ENCODE data around the gene FAU. TPM values are rescaled to one million over a fixed set of nuclear protein-coding genes. Genes with fewer than 3 reads are reported as not detected.

FAU gene
- total and polyA plus RNA-seq, 9 of the 15 experiments (the other 6 are each of a cell fraction or from before 2014, with no cell fraction given) = 433 to 1,827 (median 942) TPM

DNA sequence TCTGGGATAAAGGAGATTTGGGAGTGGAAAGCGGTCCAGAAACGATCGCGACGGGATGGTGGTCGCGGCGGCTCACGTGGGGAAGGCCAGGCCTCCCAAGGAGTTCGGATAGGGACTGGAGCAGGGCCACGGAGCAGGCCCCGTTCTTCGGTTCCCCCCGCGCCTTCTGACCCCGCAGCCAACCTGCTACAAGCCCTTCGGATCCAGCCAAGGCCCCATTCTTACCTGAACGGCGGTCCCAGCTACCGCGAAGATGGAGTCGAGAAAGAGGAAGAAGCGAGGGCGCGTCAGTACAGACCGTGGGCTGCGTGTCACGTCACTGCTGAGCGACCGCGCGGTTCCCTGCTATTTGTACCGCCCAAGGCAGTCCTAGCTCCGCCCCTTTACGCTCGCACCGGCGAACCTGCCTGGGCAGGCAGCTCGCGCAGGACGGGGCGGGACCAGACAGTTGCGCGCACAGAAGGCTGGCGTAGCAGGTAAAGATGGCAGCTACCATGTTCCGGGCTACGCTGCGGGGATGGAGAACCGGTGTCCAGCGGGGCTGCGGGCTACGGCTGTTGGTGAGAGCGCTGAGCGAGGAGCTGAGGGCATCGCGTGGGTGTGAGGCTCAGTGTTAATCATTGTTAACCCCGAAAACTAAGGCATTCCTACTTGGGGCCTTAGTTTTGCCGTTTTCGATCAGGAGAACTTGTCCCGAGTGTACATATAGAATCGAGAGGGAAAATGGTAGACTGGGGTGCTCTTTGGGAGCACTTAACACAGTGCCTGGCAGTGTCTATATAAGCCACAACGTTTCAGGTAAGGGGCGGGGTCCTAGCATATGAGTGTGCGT lies at the start of gene FAU, which contains the start of gene MRPL49 (continued):
- TF ChIP-seq ZNF407 (IDR thresholded peaks at IDR 0.05; ENCODE audit: low read depth) (no peak), ATF6 (CRISPR knock-in tag; IDR thresholded peaks at IDR 0.05) (no peak; the same call in 1 of the 2 replicates), TAL1 (IDR thresholded peaks at IDR 0.05) (no peak), ZZZ3 (IDR thresholded peaks at IDR 0.05) (no peak), MTF1 (CRISPR knock-in tag; IDR thresholded peaks at IDR 0.05; ENCODE audit: borderline replicate concordance) (no peak), CHCHD3 (CRISPR knock-in tag; IDR thresholded peaks at IDR 0.05) (no peak), DMBX1 (CRISPR knock-in tag; IDR thresholded peaks at IDR 0.05; ENCODE audit: borderline replicate concordance) (no peak), ZNF830 (CRISPR knock-in tag; IDR thresholded peaks at IDR 0.05) (no peak), TCF7 (IDR thresholded peaks at IDR 0.05; ENCODE audit: borderline replicate concordance) (no peak), SRF (CRISPR knock-in tag; IDR thresholded peaks at IDR 0.05) (peak in 1 of 2 experiments; percentile 76; a peak in 1 of 4 replicates), TEAD4 (IDR thresholded peaks at IDR 0.05; ENCODE audit: low read length) (no peak), TEAD4 (CRISPR knock-in tag; IDR thresholded peaks at IDR 0.05; ENCODE audit: borderline replicate concordance) (no peak), EP300 (IDR thresholded peaks at IDR 0.05; ENCODE audit: low read length) (0 out of 2 replicates have a peak, but pooled peaks have one; percentile 21), SMAD1 (IDR thresholded peaks at IDR 0.05; ENCODE audit: low read depth, low read length, partially characterized antibody) (peak; percentile 76), BCL6 (CRISPR knock-in tag; IDR thresholded peaks at IDR 0.05) (no peak), MXI1 (IDR thresholded peaks at IDR 0.05; ENCODE audit: low read depth, low read length) (peak; percentile 77; the same call in 1 of the 2 replicates)
- TF ChIP-seq, protein P1, sequence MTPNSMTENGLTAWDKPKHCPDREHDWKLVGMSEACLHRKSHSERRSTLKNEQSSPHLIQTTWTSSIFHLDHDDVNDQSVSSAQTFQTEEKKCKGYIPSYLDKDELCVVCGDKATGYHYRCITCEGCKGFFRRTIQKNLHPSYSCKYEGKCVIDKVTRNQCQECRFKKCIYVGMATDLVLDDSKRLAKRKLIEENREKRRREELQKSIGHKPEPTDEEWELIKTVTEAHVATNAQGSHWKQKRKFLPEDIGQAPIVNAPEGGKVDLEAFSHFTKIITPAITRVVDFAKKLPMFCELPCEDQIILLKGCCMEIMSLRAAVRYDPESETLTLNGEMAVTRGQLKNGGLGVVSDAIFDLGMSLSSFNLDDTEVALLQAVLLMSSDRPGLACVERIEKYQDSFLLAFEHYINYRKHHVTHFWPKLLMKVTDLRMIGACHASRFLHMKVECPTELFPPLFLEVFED (CRISPR knock-in tag; conservative IDR thresholded peaks at IDR 0.05) = no peak
